GM19240 (cell line): ENCODE results near the gene PCDHGA3.
"Not testable (repeated sequence)": the region's sequence is repeated elsewhere in the genome, so short reads cannot be mapped to it uniquely, and the experiment has no call there.

Experiments
- DNase-seq: peaks from one replicate; pipeline ENCODE4 v3.0.0; 2011; ENCODE audit warnings: low spot score; ENCODE audit not compliant: insufficient read length

Gene PCDHGA3

DNA sequence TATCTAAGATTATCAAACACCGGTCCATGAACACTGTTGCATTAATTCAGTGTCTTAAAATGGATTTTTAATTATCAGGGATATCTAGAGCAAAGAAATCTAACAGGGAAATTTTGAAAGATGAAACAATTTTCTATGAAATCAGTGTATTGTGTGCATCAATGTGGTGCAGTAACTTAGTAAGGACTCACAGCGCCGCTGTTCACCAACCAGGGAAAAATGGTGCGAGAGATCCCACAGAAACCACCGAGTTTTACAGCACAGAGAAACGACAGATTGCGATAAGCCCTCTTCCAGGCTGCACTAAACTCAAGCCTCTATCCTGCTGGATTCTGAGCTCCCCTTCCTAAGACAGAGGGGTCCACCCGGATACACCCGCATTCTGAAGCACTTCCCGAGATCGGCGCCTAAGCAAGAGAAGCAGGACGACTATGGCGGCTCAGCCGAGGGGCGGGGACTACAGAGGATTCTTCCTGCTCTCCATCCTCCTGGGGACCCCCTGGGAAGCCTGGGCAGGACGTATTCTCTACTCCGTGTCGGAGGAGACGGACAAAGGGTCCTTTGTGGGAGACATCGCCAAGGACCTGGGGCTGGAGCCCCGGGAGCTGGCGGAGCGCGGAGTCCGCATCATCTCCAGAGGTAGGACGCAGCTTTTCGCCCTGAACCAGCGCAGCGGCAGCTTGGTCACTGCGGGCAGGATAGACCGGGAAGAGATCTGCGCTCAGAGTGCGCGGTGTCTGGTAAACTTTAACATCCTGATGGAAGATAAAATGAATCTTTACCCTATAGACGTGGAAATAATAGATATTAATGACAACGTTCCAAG lies 39.1 kb downstream of the PCDHGA3 start, which contains the start of gene PCDHGA7:
Gene PCDHGA7, plus strand, starts transcription at position 274 of the 826 bp plus-strand sequence. Its CDS starts 158 bp downstream, at position 432.
- no peak for DNase-seq

- DNase-seq: no peak
Observed at GRCh38 chr5:141383345-141383744, 39.7 kb downstream of the PCDHGA3 start.

DNA sequence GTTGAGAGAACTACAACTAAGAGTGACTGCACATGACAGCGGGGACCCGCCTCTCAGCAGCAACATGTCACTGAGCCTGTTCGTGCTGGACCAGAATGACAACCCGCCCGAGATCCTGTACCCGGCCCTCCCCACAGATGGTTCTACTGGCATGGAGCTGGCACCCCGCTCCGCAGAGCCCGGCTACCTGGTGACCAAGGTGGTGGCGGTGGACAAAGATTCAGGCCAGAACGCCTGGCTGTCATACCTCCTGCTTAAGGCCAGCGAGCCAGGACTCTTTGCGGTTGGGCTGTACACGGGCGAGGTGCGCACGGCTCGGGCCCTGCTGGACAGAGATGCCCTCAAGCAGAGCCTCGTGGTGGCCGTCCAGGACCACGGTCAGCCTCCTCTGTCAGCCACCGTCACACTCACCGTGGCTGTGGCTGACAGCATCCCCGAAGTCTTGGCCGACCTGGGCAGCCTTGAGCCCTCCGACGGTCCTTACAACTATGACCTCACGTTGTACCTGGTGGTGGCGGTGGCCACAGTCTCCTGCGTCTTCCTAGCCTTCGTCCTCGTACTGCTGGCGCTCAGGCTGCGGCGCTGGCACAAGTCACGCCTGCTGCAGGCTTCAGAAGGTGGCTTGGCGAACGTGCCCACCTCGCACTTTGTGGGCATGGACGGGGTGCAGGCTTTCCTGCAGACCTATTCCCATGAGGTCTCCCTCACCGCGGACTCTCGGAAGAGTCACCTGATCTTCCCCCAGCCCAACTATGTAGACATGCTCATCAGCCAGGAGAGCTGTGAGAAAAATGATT lies 41.0 kb downstream of the PCDHGA3 start:
- DNase-seq: no peak

DNA sequence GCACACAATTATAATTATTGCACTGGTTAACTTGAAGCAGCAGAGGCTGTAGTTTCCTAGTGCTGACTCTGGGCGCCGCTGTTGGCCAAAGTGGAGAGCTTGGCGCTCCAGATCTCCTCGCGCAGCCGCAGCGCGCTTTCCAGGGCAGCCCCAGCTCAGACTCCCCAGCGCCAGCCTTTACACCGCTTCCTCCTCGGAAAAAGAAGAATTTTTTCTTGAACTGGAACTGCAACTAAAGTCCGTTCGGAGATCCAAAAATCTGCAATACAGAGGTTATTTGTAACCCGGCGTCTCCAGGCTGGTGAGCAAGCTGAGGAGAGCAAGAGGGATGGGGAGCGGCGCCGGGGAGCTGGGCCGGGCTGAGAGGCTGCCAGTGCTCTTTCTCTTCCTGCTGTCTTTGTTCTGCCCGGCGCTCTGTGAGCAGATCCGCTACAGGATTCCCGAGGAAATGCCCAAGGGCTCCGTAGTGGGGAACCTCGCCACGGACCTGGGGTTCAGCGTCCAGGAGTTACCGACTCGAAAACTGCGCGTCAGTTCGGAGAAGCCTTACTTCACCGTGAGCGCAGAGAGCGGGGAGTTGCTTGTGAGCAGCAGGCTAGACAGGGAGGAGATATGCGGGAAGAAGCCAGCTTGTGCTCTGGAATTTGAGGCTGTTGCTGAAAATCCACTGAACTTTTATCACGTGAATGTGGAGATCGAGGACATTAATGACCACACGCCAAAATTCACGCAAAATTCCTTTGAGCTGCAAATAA lies 44.1 kb downstream of the PCDHGA3 start, which contains the start of gene PCDHGB4:
Gene PCDHGB4, plus strand, starts transcription at position 142 of the 755 bp plus-strand sequence. Its CDS starts 187 bp downstream, at position 329.
- not testable (repeated sequence) for DNase-seq

- no peak for DNase-seq
Observed at GRCh38 chr5:141388661-141389060, 45.0 kb downstream of the PCDHGA3 start.

DNA sequence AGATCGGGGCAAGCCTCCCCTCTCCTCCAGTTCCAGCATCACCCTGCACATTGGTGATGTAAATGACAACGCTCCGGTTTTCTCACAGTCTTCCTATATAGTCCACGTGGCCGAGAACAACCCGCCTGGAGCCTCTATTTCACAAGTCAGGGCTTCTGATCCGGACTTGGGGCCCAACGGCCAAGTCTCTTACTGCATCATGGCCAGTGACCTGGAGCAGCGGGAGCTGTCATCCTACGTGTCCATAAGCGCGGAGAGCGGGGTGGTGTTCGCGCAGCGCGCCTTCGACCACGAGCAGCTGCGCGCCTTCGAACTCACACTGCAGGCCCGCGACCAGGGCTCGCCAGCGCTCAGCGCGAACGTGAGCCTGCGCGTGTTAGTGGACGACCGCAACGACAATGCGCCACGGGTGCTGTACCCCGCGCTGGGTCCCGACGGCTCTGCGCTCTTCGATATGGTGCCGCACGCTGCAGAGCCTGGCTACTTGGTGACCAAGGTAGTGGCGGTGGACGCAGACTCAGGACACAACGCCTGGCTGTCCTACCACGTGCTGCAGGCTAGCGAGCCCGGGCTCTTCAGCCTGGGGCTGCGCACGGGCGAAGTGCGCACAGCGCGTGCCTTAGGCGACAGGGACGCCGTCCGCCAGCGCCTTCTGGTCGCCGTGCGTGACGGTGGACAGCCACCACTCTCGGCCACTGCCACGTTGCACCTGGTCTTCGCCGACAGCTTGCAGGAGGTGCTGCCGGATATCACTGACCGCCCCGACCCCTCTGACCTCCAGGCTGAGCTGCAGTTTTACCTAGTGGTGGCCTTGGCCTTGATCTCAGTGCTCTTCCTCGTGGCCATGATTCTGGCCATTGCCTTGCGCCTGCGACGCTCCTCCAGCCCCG lies 45.8 kb downstream of the PCDHGA3 start:
- DNase-seq: no peak

GRCh38 chr5:141392429-141393198 lies 49.0 kb downstream of the PCDHGA3 start, which contains the start of gene PCDHGA8:
PCDHGA8 (plus strand) TSS chr5:141392633; CDS start chr5:141392814, 181 bp downstream.
- no peak for DNase-seq

DNA sequence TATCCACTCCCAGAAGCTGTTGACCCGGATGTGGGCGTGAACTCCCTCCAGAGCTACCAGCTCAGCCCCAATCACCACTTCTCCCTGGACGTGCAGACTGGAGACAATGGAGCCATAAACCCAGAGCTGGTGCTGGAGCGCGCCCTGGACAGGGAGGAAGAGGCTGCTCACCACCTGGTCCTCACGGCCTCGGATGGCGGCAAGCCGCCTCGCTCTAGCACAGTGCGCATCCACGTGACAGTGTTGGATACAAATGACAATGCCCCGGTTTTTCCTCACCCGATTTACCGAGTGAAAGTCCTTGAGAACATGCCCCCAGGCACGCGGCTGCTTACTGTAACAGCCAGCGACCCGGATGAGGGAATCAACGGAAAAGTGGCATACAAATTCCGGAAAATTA lies 49.6 kb downstream of the PCDHGA3 start:
- no peak for DNase-seq

DNA sequence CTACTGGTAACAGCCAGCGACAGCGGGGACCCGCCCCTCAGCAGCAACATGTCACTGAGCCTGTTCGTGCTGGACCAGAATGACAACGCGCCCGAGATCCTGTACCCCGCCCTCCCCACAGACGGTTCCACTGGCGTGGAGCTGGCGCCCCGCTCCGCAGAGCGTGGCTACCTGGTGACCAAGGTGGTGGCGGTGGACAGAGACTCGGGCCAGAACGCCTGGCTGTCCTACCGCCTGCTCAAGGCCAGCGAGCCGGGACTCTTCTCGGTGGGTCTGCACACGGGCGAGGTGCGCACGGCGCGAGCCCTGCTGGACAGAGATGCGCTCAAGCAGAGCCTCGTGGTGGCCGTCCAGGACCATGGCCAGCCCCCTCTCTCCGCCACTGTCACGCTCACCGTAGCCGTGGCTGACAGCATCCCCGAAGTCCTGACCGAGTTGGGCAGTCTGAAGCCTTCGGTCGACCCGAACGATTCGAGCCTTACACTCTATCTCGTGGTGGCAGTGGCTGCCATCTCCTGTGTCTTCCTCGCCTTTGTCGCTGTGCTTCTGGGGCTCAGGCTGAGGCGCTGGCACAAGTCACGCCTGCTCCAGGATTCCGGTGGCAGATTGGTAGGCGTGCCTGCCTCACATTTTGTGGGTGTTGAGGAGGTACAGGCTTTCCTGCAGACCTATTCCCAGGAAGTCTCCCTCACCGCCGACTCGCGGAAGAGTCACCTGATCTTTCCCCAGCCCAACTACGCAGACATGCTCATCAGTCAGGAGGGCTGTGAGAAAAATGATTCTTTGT lies 51.0 kb downstream of the PCDHGA3 start:
- DNase-seq: not testable (repeated sequence)
